Cardiac fibroblast (primary cell): ENCODE results near the gene CLTRN.

Experiments used
- DNase-seq, 2 donors: peaks; one replicate each; pipeline versions ENCODE4 v3.0.0 to v3.0.0-alpha.2; 2010; ENCODE audit warnings: low read depth in 2 of 2
- H3K4me3 ChIP-seq, 2 donors: replicated peaks in 1 of 2; 1 replicate in 1 of 2; 2 replicates in 1 of 2; pipeline ENCODE4 v1.5.1; 2011; ENCODE audit warnings: low read depth in 2 of 2, low read length in 2 of 2, mild to moderate bottlenecking in 2 of 2, moderate library complexity in 1 of 2
- TF ChIP-seq, protein P1 (sequence below): IDR thresholded peaks from one replicate; pipeline ENCODE4 v1.5.1; 2011; ENCODE audit warnings: low read depth, mild to moderate bottlenecking, low read length, inconsistent platforms

The CLTRN gene

GRCh38 chrX:15601932-15602331, 62.7 kb downstream of the CLTRN start:
- H3K4me3 ChIP-seq = no peak overlapping the region
- DNase-seq = no peak
- TF ChIP-seq, protein P1, sequence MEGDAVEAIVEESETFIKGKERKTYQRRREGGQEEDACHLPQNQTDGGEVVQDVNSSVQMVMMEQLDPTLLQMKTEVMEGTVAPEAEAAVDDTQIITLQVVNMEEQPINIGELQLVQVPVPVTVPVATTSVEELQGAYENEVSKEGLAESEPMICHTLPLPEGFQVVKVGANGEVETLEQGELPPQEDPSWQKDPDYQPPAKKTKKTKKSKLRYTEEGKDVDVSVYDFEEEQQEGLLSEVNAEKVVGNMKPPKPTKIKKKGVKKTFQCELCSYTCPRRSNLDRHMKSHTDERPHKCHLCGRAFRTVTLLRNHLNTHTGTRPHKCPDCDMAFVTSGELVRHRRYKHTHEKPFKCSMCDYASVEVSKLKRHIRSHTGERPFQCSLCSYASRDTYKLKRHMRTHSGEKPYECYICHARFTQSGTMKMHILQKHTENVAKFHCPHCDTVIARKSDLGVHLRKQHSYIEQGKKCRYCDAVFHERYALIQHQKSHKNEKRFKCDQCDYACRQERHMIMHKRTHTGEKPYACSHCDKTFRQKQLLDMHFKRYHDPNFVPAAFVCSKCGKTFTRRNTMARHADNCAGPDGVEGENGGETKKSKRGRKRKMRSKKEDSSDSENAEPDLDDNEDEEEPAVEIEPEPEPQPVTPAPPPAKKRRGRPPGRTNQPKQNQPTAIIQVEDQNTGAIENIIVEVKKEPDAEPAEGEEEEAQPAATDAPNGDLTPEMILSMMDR = no peak

- TF ChIP-seq, protein P1 = no peak
- DNase-seq = no peak
- no peak within 1 kb of the TSS for H3K4me3 ChIP-seq
Measured at GRCh38 chrX:15600745-15601144, 63.9 kb downstream of the CLTRN start, which contains the start of gene ACE2. Gene ACE2 (minus strand): TSS chrX:15600960. CDS start chrX:15600911, 49 bp downstream.

GRCh38 chrX:15600049-15600448, 64.6 kb downstream of the CLTRN start:
- DNase-seq = no peak
- H3K4me3 ChIP-seq = no peak overlapping the region
- TF ChIP-seq, protein P1 = no peak

GRCh38 chrX:15599461-15599860, 65.1 kb downstream of the CLTRN start:
- no peak for DNase-seq
- H3K4me3 ChIP-seq = no peak overlapping the region
- TF ChIP-seq, protein P1 = no peak

- no peak overlapping the region for H3K4me3 ChIP-seq
- TF ChIP-seq, protein P1 = no peak
- DNase-seq = no peak
Measured at GRCh38 chrX:15598026-15598425, 66.6 kb downstream of the CLTRN start.

DNA sequence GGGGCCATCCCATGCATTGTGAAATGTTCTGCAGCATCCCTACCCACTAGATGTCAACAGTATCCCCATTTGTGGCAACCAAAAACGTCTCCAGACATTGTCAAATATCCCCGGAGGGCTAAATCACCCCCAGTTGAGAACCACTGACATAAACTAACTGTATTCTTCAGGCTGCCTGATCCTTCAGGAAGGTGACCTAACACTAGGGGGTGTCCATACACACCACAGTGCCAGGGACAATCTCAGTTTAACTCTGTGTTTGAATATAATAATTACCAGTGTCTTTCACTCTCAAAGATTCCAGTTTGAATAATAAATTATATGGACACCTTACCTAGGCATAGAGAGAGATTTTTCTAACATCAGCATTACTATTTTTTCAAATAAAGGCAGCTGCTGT, 70.2 kb downstream of the CLTRN start:
- no peak overlapping the region for H3K4me3 ChIP-seq
- TF ChIP-seq, protein P1 = peak; percentile 28
- peak in 1 of 2 donors; percentile 5 for DNase-seq
